COLO668 (cell line): ENCODE results near the gene SBNO2.

Experiments
- DNase-seq: peaks from one replicate; lab custom pipeline; 2025; ENCODE audit not compliant: unreplicated experiment; lab: John Stamatoyannopoulos, UW

The SBNO2 gene

DNA sequence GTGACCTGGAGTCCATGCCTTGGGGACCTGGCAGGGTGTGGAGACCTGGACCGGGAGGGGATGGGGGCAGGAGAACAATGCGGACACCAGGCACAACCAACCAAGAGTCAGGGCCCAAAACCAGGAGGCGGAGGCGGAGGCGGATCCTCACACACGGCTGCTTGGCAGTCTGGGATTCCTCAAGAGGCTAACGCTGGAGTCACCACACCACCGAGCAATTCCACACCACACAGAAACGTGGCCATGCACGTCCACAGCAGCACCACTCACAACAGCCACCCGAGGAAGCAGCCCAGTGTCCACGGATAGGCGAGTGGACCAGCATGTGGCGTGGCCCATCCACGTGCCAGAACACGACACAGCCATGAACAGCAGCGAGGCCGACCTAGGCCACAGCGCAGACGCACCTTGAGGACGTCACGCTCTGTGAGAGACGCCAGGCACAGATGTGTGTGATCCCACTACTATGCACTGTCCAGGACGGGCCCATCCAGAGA, 17.7 kb downstream of the SBNO2 start:
- DNase-seq: no peak

DNA sequence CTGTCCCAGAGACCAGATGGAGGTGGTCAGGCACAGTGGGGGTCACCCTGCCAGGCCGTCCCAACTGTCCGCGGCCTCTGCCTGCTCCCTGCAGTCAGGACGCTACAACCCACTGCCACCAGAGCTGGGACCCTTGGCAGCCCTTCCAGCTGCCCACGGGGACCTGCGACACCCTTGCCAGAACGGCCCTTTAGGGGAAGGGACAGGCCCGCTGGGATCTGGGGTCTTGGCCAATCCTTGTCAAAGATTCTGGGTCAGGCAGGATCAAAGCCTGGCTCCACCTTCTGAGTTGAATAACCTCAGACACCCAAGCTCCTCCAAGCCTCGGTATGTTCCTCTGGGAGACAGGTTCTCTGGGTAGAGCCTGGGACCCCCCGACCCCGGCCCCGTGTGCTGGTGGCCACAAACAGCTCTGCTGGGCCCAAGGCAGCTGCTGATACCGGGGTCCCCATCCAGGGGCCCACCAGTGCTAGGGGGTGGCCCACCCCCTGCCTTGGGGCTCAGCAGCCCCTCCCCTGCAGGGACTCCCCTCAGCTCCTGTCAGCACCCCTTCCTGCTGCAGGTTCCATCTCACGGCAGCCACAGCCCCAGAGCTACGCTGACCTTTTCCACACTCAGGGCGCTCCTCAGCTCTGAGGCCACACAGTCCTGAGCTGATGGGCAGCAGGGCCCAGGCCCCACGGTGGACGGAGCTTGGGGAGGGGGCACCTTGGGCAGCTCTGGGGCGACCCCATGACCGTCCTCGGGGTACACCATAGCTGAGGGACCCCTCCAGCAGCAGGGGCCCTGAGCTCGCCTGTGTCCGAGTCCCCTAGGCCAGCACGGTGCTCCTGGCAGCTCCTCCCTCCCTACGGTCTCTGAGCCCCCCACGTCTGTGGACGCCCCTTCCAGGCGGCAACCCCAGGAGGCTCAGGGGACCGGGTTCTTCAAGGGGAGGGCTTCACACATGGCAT, 18.4 kb downstream of the SBNO2 start:
- no peak for DNase-seq

DNA sequence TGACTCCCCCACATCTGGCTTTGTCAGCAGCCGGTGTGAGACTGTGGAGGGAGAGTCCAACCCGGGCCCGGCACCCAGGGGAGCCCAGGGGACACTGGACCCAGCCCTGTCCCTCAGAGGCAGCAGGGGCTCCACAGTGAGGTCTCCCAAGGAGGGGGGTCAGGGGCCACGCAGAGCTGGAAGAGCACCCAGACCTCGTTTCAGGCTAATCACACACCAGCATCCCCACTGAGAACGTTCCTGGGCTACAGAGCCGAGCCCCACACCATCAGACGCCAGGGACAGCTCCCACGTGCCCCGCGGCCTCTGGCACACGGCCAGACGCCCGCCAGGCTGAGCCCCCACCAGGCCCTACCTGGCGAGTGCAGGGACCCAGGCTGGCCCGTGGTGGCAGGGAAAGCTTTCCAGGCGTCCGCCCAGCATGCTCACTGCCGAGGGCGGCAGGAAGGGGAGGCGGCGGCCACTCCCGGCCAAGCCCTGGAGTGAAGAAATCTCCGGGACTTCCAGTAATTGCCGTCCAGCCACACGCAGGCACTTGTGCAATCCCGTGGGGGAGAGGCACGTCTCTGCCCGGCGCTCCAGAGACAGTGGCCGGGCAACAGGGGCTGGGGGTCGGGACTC, 19.2 kb downstream of the SBNO2 start:
- DNase-seq: peak; percentile 15

DNA sequence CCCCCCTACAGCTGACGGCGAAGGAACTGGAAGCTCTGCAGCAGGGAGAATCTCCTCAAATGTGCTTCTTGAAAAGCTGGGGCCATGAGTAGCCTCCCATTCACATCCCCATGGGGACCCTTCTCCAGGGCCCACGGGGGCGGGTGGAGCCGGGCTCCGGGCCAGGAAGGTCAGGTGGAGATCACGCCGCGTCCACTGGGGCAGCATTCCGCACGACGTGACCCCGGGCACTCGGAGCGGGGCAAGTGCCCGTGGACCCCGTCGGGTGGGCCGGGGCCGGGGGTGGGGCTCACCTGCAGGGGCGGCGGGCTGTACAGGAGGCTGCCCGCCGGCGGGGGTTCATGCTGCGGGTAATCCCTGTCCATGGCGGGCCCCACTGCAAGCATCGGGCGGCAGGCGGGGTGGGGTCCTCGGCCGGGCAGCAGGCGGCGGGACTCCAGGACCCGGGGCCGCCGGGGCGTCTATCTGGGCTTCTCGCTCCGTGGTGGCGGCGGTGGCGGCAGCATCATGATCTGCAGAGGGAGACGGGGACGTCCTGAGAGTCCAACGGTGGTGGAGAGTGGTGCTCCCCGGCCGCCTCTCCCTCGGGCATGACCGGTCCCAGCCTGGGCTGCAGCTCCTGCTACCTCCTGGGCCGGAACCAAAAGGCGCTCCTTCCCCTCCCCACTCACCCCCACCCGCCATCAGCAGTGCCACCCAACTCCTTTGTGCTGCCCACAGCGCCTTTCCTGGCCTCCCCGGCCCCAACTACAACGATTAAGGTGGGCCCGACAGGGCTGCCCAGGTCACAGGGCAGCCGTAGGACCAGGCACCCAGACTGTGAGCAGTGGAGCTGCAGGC, 20.0 kb downstream of the SBNO2 start:
- no peak for DNase-seq

DNA sequence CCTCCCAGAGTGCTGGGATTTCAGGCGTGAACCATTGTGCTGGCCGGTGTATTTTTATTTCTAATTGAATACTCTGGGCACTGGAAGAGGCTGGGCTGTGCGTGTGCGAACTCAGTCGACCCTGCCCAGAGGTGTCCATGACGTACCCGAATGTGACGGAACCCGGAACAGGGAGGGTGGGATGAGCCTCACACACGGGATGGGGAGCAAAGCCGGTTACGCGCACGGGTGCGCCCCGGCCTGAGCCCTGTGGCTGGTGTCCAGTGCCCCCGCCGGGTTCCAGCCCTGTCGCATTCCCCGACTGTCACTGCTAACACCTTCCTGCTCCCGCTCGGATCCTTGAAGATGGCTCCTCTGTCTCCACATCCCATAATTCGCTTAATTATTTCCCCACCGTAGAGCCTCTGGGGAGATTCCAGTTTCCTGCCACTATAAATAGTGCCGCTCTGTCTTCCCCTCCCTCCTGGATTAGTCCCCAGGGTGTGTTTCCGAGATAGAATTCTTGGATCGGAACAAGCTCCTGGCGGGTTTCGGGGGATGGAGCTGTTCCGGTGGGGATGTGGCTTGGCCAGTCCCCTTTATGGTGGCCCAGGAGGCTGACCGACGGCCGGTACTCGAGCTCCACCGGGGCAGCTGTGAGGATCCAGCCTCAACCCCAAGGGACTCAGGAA, 22.0 kb downstream of the SBNO2 start:
- DNase-seq: no peak

DNA sequence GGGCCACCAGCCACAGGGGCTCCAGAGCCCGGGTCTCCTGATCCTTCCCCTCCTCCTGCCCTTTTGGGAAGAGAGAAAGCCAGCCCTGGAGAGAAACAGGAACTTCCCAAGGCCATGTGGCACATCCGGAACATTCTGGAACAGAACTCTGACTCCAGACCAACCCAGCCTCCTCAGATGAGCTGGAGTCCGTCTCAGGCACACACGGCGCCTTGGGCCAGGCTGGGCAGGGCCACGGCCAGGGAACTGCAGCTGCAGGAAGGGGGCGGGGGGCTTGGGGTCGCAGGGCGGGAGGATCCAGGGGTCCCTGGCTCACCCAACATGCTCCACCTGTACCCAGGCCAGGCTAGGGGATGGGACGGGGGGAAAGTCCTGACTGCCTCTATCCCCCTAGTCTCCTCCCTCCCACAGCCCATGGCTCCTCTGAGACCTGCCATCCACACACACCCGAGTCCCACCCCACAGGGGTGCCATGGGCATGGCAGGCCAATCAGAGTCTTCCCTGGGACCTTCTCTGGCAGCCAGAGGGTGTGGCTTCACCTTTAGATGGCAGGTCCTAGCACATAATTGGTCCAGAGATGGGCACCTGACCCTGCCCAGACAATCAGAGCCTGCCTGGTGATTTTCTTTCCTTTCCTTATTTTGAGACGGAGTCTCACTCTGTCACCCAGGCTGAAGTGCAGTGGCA, 22.9 kb downstream of the SBNO2 start:
- DNase-seq: no peak

DNA sequence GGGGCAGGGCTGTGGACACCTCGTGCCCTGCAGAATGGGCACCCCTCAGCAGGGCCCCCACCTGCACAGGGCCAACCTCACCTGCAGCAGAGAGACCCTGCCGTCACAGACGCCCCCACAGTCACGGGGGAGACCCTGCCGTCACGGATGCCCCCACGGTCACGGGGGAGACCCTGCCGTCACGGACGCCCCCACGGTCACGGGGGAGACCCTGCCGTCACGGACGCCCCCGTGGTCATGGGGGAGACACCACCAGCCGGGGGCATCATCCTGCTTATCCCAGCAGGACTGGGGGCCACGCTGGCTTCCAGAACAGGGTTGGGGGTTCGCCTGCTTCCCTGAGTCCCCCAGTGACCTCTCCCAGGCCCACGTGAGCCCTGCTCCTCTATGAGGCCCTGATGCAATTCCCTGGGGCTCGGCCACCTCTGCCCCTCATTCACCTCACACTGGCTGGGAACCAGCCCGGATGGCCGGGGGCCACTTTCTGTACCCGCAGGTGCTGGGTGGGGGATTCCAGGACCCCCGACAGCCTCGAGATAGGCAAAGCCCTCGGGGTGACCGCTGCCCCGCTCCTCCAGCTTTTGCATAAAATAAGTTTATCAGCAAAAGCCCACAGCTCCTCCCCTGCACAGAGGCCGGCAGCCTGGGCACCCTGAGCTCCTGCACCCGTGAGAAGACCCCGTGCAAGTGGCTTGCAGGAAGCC, 23.6 kb downstream of the SBNO2 start:
- no peak for DNase-seq

DNA sequence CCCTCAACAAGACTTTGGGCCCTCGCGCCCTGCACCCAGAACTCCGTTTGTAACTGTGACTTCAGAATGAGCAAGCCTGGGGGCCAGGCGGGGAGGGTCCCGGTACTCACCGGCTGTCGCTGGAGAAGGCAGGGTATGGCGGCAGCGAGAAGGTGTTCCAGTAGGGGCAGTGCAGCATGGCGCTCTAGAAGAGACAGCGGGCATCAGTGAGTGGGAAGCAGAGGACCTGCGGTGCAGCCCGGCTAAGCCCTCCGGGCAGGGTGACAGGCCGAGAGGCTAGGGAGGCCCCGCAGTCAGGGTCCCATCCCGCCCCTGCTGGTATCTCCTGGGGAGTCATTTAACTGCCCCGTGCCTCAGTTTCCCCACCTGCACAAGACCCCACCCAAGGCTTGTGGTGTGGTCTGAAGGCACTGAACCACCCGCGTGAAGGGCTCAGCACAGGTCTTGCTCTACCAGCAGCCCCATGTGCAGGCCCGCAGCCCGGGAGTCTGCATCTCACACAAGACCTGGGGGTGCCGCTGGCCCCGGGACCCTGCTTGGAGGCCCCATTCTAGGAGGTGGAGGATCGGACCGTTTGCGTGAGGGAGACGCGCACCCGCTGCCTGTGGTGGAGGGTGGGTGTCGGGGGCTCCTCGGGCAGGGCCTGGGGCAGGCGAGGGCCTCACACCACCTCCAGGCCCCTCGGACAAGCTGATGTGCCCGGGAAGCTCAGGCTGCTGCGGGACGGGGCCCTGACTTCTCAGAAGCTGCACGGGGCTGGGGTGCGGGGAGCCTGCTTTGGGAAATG, 24.6 kb downstream of the SBNO2 start:
- DNase-seq: no peak

DNA sequence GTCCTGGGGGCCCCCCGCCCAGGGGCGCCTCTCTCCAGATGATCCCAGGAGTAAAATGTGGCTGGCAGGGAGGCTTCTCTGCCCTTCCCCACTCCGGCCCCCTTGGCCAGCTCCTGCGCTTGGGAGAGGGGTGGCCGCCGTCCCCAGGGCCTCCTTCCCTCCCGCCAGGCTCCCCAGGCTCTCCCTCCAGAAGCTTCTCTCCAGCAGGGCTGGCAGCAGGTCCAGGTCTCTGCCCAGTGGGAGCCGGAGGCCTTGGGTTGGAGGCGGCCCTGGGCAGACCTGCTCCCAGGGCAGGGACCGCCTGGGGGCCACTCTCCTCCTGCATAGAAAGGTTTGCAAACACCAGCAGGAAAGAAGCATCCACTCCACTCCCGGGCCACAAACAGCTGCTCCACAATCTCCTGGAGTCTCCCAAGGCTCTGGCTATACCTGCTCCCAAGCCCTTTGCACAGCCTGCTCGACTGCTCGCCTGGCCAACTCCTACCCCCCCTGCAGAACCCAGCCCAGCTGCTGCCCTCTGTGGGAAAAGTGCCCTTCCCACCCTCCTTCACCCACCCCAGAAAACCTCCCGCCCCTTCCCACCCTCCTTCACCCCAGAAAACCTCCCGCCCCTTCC, 26.0 kb downstream of the SBNO2 start:
- DNase-seq: no peak

DNA sequence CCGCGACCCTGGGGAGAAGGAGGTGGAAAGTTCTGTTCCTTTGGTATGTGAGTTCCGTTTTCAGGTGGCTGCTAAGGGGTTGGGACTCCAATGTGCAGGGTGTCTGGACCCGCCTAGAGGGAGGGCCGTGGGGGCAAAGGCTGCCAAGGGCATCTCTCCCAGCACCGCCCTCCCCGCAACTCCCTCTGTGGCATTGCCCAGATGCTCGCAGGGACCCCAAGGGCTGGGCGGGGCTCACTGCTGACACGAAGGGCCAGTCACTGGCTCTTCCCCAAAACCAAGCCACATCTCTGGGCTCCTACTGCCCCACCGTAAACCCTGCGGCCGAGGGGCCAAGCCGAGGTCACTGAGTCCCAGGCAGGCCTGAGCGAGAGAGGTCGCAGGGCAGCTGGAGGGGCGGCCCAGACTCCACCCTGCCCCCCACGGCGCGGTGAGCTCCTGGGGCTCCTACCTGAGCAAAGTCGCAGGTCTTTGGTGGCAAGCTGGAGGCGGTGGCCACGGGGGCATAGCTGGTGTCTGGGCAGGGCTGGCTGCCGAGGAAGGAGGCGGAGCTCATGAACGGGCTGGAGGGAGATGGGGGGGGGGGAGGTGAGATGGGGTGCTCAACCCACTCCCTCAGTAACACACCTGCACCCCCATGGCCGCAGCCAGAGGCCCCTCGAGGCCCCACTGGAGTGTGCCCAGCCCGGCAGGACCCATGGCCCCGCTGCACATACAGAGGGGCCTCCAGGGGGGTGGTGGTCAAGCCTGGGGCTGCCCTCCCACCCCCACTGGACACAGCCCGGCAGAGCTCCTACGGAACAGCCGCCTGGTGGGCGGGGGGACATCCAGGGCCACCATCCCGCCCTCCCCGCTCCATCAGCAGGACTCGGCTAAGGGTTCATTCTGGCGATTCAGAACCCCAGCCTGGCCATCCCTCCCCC, 26.9 kb downstream of the SBNO2 start:
- DNase-seq: no peak

DNA sequence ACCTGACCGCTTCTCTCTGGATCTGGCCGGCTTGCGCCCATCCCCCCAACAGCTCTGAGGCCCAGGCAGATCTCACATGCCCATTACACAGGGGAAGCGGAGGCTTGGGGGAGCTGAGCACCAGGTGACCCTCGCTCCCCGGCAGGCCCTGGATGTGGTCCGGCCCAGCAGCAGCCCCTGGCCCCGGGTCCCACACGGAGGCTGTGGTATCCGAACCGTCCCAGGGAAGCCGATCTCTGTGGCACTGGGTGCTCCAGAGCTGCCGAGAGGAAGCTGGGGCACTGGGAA, 27.7 kb downstream of the SBNO2 start:
- no peak for DNase-seq

DNA sequence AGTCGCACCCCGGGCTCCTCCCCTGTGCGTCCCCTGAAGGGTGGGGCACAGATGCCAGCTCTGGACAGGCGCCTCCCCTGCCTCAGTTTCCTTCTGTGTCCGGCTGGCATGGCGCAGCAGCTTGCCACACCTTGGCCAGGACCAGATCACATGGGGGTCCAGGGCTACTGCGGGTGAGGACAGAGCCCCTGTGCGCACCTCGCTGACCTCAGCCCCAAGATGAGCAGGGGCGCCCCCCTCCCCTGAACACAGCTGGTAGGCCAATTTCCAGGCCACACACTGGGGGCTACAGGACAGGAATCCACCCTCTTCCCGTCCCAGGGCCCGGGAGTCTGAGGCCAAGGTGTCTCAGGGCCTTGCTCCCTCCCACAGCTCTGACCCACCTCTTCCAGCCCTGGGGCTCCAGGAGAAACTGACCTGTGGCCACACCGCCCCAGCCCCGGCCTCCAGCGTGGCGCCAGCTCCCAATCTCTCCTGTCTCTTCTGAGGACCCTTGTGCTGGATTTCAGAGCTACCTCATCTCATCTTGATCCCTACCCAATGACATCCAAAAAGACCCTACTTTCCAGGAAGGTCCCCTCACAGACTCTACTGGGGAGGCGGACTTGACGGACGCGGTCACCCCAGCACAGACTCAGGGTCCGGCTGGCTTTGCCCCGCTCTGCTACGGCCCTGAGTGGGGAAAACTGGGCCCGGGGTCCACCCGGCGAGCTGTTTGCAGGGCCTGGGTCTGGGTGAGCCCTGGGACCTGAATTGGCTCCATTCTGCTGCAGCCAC, 28.2 kb downstream of the SBNO2 start:
- DNase-seq: no peak

DNA sequence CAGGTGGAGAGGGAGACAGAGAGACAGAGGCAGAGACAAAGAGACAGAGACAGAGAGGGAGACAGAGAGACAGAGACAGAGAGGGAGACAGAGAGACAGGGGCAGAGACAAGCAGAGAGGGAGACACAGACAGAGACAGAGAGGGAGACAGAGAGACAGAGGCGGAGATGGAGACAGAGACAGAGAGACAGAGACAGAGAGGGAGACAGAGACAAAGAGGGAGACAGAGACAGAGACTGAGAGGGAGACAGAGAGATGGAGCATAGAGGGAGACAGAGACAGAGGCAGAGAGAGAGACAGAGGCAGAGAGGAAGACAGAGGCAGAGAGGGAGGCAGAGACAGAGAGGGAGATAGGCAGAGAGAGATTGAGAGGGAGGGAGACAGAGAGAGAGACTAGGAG, 29.3 kb downstream of the SBNO2 start:
- no peak for DNase-seq

DNA sequence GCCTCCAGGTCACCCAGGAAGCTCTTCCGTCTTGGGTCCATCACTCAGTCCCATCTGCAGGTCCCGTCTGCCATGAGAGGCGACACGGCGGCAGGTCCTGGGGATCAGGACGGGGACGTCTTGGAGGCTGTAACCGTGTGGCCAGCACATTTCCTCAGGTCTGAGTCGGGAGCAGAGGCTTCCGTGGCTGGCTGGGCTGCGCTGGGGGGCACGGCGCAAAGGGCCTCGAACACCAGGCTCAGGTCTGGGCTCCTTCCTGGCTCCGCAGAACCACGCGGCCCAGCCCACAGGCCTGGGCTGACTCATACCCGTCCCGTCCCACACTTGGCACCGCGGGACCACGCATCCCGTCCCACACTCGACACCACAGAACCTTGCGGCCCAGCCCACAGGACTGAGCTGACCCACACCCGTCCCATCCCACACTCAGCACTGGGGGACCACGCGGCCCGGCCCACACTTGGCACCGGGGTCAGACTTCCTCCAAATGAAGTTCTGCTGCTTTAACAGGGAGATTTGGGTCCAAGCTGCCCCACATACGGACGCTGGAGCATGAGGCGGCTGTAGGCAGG, 30.2 kb downstream of the SBNO2 start:
- DNase-seq: no peak

DNA sequence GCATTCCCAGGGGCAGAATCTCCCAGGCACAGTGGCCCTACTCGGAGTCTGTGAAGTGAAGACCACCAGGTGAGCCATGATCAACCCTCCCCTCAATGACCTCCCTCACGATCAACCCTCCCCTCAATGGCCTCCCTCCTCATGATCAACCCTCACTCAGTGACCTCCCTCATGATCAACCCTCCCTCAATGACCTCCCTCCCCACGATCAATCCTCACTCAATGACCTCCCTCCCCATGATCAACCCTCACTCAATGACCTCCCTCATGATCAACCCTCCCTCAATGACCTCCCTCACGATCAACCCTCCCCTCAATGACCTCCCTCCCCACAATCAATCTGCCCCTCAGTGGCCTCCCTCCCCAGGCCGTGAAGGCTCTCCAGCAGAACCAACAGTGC, 32.1 kb downstream of the SBNO2 start:
- DNase-seq: no peak

DNA sequence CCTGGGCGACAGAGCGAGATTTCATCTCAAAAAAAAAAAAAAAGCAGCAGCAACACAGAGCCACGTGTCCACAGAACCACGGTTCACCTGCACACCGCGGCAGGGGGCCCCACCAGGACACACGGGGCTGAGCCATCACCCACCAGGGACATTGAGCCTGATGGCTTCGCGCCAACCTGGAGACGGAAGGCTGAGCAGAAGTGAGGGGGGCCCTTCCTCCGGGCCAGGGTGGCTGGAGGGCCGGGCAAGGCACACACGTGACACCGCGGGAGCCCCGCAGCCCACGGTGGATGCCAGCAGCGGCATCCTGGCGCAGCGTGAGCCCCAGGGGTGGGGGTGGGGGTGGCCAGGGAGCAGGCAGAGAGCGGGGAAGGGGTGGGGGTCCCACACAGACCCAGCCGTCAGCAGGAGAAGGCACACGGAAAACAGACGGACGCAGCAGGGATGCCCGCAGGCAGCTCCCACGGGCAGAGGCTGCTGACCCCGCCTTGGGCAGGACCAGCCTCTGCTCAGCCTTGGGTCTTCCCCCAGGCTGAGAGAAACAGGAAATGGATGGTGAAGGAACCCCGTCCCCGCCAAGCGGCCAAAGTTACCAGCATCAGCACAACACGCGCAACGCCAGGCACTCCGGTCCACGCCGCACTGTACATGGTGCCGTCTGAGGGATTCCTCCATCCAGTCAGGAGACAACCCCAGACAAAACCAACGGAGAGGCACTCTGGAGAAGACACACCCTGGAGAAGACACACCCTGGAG, 33.6 kb downstream of the SBNO2 start:
- no peak for DNase-seq
